K562 (cell line): ENCODE results near the gene GDAP1L1. TPM values are rescaled to one million over a fixed set of nuclear protein-coding genes. Genes with fewer than 3 reads are reported as not detected.
A peak's percentile ranks its signal among the peaks of the same experiment; 100 is the strongest.

Experiments used
- ARNT ChIP-seq, 2 experiments: fragments of 450-650 bp; IDR thresholded peaks; 2 replicates each; pipeline ENCODE4 v1.6.1; 2016; ENCODE audit warnings: mild to moderate bottlenecking in 1 of 2
- ETV5 ChIP-seq: sonication (generic); formaldehyde crosslinking; IDR thresholded peaks from 2 replicates; pipeline ENCODE4 v1.4.0; 2020; ENCODE audit warnings: low read depth, mild to moderate bottlenecking, missing genetic modification reagents
- GTF2E2 ChIP-seq: fragments of 200-800 bp; sonication (Bioruptor generic); IDR thresholded peaks from 2 replicates; pipeline ENCODE4 v1.6.1; 2016; ENCODE audit warnings: missing genetic modification characterization, missing compliant biosample characterization
- IRF2 ChIP-seq: sonication (generic); formaldehyde crosslinking; IDR thresholded peaks from 2 replicates; pipeline ENCODE4 v1.8.1; 2022; ENCODE audit warnings: mild to moderate bottlenecking, missing genetic modification reagents
- MTA1 ChIP-seq: fragments of 450-650 bp; IDR thresholded peaks from 2 replicates; pipeline ENCODE4 v1.6.1; 2017; ENCODE audit warnings: borderline replicate concordance
- PHB ChIP-seq: fragments of 250-450 bp; sonication (Bioruptor Pico); IDR thresholded peaks from 2 replicates; pipeline ENCODE4 v1.5.0; 2021
- PML ChIP-seq: IDR thresholded peaks from 2 replicates; pipeline ENCODE4 v1.6.1; 2012; ENCODE audit warnings: low read length, inconsistent platforms
- SETDB1 ChIP-seq: IDR thresholded peaks from one replicate; pipeline ENCODE4 v1.6.1; 2012; ENCODE audit warnings: low read length, control low read depth, inconsistent platforms
- SMAD3 ChIP-seq: fragments of 450-650 bp; formaldehyde crosslinking; conservative IDR thresholded peaks from 2 replicates; pipeline ENCODE4 v1.4.0; 2020; ENCODE audit warnings: mild to moderate bottlenecking
- SNRNP70 ChIP-seq: fragments of 200-400 bp; formaldehyde crosslinking; optimal IDR thresholded peaks from 2 replicates; pipeline ENCODE3; 2017; ENCODE audit warnings: low read depth, low read length
- XRCC5 ChIP-seq: fragments of 200-400 bp; formaldehyde crosslinking; IDR thresholded peaks from 2 replicates; pipeline ENCODE4 v1.6.1; 2017; ENCODE audit warnings: low read depth, mild to moderate bottlenecking, low read length
- ZNF133 ChIP-seq: fragments of 250-450 bp; sonication (Bioruptor Pico); IDR thresholded peaks from 2 replicates; pipeline ENCODE4 v1.4.0; 2020; ENCODE audit warnings: mild to moderate bottlenecking
- polyA plus RNA-seq, 8 experiments: library from polyadenylated mRNA; depleted of rRNA in 4 of 8; stranded (reverse) in 5 of 8; unstranded in 3 of 8; fragments of >200 nt; fragmentation: Nextera tagmentation in 2 of 8; fragmentation: Illumina TruSeq in 1 of 8; extraction: Ambion mirVana in 2 of 8; extraction: Trizol in 1 of 8; gene quantifications; 2 replicates each; pipeline versions ENCODE4 v1.2.1 to v1.2.3, GENCODE V29; 2011 to 2014; ENCODE audit warnings: inconsistent platforms in 1 of 8, missing spikeins in 1 of 8
- total RNA-seq, 7 experiments: library from RNA; depleted of rRNA in 6 of 7; stranded (reverse); fragments of >200 nt in 6 of 7; fragmentation: Illumina TruSeq in 2 of 7; extraction: Trizol in 2 of 7; gene quantifications; 2 replicates each; pipeline versions ENCODE4 v1.2.1 to v1.2.3, GENCODE V29; 2011 to 2021; ENCODE audit warnings: low replicate concordance in 1 of 7
- TF ChIP-seq, protein P1 (sequence below): fragments of 250-450 bp; sonication (Bioruptor Pico); IDR thresholded peaks from 2 replicates; pipeline ENCODE4 v1.5.0; 2021; ENCODE audit warnings: mild to moderate bottlenecking, moderate library complexity
- TF ChIP-seq, protein P2 (sequence below): sonication (generic); formaldehyde crosslinking; IDR thresholded peaks from 2 replicates; pipeline ENCODE4 v1.8.1; 2023; ENCODE audit warnings: missing genetic modification reagents, mild to moderate bottlenecking, borderline replicate concordance
- TF ChIP-seq, protein P3 (sequence below): fragments of 250-450 bp; sonication (Bioruptor Pico); IDR thresholded peaks from 2 replicates; pipeline ENCODE4 v1.4.0; 2020; ENCODE audit warnings: mild to moderate bottlenecking, moderate library complexity

Gene GDAP1L1
- total and polyA plus RNA-seq, 9 of the 15 experiments (the other 6 are each of a cell fraction or from before 2014, with no cell fraction given), result 0.06 to 0.40 (median 0.19) TPM; not detected in 5

DNA sequence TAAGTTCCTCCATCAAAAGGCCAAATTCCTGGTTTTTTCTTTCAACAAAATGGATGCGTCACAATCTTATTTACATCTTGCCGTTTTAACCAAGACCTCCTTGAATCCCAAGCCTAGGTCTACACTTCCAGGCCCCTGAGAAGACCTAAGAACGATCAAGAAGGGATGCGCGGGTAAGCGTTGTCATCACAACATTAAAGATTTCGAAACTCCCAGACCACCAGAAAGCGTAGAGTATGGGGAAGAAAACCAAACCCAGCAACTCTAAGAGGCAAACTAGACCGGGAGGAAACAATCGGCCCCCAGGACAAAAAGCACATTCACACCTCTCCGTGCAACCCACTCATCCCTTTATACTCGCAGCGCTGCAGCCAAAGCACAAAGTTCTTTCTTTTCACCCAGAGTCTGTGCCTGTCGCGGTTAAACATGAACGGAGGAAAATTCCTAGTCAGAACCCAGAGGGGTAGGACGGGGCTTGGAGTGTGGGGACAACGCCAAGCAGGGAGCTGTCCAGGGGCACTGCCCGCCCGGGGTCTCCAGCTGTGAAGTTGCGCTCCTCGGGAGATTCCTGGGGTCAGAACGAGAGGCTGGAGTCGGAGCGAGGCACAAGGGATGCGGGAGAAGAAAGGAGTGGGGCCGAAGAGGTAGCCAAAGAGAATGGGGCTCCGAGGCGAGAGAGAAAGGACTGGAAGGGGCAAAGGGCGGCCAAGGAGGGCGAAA lies 37.3 kb upstream of the GDAP1L1 start (continued):
- no peak for TF ChIP-seq ETV5
- no peak for TF ChIP-seq ARNT (IDR thresholded peaks at IDR 0.05)
- TF ChIP-seq XRCC5, result 0 out of 2 replicates have a peak, but pooled peaks have one; percentile 47
- no peak for TF ChIP-seq PHB (CRISPR knock-in tag)
- 0 out of 2 replicates have a peak, but pooled peaks have one; percentile 28 for TF ChIP-seq MTA1
- TF ChIP-seq SETDB1, result no peak
- TF ChIP-seq, protein P1, sequence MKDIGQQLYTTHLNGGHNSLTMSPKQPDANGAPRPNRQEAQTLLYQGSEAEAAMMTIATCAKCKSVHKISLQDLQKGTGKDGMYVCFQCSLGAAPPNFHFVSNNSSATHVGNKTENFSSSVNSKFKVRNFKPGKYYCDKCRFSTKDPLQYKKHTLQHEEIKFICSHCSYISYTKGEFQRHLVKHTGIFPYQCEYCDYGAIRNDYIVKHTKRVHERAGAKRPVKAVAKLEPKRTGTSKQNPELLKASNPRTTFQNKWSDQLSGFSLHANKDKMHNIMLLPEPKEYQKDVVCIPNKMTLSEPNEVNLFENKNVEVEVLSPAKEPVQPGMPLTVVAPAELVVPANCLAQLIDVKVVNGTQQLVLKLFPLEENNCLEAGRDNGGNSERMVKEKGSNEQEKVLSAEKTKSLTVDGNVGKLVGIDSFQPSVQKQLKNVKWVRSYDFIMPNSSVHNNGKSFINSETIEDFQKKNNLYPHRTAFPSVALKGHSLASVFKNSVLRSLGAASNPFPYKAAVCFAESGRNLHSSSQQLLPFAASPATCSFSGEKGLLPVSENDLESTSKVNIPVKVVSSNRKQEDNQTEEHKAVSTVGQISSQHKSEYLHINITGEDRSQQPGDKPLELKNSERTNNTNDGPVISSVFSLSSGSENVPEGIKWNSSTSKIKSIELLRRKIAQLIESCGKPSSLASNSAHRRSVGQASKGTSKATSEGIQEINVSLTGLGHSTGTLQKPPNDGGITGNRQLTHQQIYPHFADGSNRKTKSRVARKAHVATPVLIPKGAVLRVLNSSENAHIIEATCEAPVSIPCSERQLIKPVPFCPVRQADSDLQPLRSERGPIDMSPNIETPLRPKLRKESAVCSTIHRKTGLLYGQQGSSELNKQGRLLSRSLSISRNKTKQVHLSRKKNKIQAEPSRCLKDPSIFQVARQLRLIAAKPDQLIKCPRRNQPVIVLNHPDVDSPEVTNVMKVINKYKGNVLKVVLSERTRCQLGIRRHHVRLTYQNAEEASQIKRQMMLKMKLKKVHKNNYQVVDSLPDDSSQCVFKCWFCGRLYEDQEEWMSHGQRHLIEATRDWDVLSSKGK, result no peak
- TF ChIP-seq GTF2E2, result 0 out of 2 replicates have a peak, but pooled peaks have one; percentile 10
- TF ChIP-seq PML, result no peak
- TF ChIP-seq IRF2 (CRISPR knock-in tag), result no peak
- no peak for TF ChIP-seq ZNF133 (CRISPR knock-in tag)
- TF ChIP-seq, protein P2, sequence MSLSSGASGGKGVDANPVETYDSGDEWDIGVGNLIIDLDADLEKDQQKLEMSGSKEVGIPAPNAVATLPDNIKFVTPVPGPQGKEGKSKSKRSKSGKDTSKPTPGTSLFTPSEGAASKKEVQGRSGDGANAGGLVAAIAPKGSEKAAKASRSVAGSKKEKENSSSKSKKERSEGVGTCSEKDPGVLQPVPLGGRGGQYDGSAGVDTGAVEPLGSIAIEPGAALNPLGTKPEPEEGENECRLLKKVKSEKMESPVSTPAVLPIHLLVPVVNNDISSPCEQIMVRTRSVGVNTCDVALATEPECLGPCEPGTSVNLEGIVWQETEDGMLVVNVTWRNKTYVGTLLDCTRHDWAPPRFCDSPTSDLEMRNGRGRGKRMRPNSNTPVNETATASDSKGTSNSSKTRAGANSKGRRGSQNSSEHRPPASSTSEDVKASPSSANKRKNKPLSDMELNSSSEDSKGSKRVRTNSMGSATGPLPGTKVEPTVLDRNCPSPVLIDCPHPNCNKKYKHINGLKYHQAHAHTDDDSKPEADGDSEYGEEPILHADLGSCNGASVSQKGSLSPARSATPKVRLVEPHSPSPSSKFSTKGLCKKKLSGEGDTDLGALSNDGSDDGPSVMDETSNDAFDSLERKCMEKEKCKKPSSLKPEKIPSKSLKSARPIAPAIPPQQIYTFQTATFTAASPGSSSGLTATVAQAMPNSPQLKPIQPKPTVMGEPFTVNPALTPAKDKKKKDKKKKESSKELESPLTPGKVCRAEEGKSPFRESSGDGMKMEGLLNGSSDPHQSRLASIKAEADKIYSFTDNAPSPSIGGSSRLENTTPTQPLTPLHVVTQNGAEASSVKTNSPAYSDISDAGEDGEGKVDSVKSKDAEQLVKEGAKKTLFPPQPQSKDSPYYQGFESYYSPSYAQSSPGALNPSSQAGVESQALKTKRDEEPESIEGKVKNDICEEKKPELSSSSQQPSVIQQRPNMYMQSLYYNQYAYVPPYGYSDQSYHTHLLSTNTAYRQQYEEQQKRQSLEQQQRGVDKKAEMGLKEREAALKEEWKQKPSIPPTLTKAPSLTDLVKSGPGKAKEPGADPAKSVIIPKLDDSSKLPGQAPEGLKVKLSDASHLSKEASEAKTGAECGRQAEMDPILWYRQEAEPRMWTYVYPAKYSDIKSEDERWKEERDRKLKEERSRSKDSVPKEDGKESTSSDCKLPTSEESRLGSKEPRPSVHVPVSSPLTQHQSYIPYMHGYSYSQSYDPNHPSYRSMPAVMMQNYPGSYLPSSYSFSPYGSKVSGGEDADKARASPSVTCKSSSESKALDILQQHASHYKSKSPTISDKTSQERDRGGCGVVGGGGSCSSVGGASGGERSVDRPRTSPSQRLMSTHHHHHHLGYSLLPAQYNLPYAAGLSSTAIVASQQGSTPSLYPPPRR (CRISPR knock-in tag), result no peak
- TF ChIP-seq, protein P3, sequence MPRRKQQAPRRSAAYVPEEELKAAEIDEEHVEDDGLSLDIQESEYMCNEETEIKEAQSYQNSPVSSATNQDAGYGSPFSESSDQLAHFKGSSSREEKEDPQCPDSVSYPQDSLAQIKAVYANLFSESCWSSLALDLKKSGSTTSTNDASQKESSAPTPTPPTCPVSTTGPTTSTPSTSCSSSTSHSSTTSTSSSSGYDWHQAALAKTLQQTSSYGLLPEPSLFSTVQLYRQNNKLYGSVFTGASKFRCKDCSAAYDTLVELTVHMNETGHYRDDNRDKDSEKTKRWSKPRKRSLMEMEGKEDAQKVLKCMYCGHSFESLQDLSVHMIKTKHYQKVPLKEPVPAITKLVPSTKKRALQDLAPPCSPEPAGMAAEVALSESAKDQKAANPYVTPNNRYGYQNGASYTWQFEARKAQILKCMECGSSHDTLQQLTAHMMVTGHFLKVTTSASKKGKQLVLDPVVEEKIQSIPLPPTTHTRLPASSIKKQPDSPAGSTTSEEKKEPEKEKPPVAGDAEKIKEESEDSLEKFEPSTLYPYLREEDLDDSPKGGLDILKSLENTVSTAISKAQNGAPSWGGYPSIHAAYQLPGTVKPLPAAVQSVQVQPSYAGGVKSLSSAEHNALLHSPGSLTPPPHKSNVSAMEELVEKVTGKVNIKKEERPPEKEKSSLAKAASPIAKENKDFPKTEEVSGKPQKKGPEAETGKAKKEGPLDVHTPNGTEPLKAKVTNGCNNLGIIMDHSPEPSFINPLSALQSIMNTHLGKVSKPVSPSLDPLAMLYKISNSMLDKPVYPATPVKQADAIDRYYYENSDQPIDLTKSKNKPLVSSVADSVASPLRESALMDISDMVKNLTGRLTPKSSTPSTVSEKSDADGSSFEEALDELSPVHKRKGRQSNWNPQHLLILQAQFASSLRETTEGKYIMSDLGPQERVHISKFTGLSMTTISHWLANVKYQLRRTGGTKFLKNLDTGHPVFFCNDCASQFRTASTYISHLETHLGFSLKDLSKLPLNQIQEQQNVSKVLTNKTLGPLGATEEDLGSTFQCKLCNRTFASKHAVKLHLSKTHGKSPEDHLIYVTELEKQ (CRISPR knock-in tag), result no peak
- no peak for TF ChIP-seq SNRNP70
- TF ChIP-seq SMAD3 (CRISPR knock-in tag), result no peak
